Measurements from ENCODE around the gene LRFN2. TPM values are rescaled to one million over a fixed set of nuclear protein-coding genes. Genes with fewer than 3 reads are reported as not detected.

Gene LRFN2
- total RNA-seq, 1 donor from 2014 or later, result 0.32 TPM

DNA sequence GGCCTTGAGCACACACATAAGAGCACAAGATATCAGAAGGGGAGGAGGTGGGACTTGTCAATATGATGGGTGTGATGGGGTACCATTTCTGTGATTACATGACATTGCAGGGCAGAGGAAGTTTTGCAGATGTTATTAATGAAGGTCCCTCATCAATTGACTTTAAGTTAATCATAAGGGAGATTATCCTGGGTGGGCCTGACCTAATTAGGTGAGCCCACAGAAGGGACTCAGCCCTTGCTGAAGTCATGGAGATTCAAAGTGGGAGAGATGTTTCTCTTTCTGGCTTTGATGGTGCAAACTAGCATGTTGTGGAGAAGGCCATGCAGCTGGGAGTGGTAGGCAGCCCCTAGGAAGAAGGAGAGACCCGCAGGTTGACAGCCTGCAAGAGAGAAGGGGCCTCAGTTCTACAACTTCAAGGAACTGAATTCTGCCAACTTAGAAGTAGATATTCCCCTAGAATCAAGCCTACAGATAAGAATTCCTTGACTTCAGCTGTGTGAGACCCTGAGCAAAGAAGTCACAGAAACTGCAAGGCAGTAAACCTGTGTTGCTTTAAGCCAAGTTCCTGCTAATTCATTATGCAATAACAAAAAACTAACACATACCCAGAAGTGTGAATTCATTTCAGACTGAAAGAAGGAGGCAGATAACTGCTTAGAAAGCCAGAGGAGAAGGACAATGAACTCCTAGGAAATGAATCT, 131.3 kb downstream of the LRFN2 start:
- no peak overlapping the region for H3K27ac Mint-ChIP-seq (ENCODE audit: unreplicated experiment)
- no peak for FAIRE-seq
- no peak for DNase-seq (ENCODE audit: low read depth)
- peaks cover 20% of the 10 kb centered on the region for H3K27me3 Mint-ChIP-seq (ENCODE audit: low read depth, unreplicated experiment)
- TF ChIP-seq EZH2 (IDR thresholded peaks at IDR 0.05; ENCODE audit: insufficient read depth, low read length), result no peak
- TF ChIP-seq, protein P1, sequence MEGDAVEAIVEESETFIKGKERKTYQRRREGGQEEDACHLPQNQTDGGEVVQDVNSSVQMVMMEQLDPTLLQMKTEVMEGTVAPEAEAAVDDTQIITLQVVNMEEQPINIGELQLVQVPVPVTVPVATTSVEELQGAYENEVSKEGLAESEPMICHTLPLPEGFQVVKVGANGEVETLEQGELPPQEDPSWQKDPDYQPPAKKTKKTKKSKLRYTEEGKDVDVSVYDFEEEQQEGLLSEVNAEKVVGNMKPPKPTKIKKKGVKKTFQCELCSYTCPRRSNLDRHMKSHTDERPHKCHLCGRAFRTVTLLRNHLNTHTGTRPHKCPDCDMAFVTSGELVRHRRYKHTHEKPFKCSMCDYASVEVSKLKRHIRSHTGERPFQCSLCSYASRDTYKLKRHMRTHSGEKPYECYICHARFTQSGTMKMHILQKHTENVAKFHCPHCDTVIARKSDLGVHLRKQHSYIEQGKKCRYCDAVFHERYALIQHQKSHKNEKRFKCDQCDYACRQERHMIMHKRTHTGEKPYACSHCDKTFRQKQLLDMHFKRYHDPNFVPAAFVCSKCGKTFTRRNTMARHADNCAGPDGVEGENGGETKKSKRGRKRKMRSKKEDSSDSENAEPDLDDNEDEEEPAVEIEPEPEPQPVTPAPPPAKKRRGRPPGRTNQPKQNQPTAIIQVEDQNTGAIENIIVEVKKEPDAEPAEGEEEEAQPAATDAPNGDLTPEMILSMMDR (IDR thresholded peaks at IDR 0.05; ENCODE audit: insufficient read depth, low read depth, low read length), result no peak
- no peaks in the 10 kb centered on the region for H3K36me3 Mint-ChIP-seq (ENCODE audit: low read depth, unreplicated experiment)
- Histone ChIP-seq H4K20me1 (ENCODE audit: insufficient read depth, low read length) (no peaks in the 10 kb centered on the region), H3K79me2 (ENCODE audit: insufficient read depth, low read length) (no peaks in the 10 kb centered on the region), H3K4me1 (ENCODE audit: insufficient read depth, low read length) (no peaks in the 10 kb centered on the region), H3K27me3 (ENCODE audit: insufficient read depth, low read length) (no peaks in the 10 kb centered on the region), H3K27ac (ENCODE audit: low read depth, low read length) (no peak overlapping the region), H3K4me3 (ENCODE audit: insufficient read depth, low read depth, low read length) (no peak overlapping the region), H3K9ac (ENCODE audit: low read length) (no peak overlapping the region), H3K36me3 (ENCODE audit: insufficient read depth, low read length) (no peaks in the 10 kb centered on the region), H3K4me2 (ENCODE audit: low read length) (no peak overlapping the region), H3K9me3 (ENCODE audit: insufficient read depth, low read depth, low read length) (no peaks in the 10 kb centered on the region), H2AFZ (ENCODE audit: low read depth, low read length) (no peak overlapping the region)
- peaks cover 2% of the 10 kb centered on the region for H3K4me1 Mint-ChIP-seq (ENCODE audit: low read depth, unreplicated experiment)
- no peak overlapping the region for H3K4me3 Mint-ChIP-seq (ENCODE audit: unreplicated experiment)
- H3K9me3 Mint-ChIP-seq (ENCODE audit: unreplicated experiment), result peaks cover 6% of the 10 kb centered on the region

DNA sequence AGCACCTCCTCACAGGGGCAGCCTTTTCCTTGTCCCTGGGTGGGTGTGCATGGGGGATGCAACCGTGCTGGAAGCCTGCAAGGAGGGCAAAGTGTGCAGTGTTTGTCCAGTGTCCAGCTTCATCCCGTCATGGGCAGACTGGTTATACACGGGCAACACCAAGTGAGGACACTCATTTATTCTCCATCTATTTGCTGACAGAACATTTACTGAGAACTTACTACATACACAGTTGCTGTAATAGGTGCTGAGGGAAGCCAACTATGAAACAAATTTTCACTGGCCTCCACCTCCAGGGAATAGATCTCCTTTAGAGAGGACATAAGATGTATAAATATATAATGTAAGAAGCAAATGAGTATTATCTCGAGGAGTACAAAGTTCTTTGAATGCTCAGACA, 136.7 kb downstream of the LRFN2 start:
- Histone ChIP-seq H3K27me3 (ENCODE audit: insufficient read depth, low read length) (no peaks in the 10 kb centered on the region), H3K4me3 (ENCODE audit: insufficient read depth, low read depth, low read length) (no peak overlapping the region), H3K79me2 (ENCODE audit: insufficient read depth, low read length) (no peaks in the 10 kb centered on the region), H3K27ac (ENCODE audit: low read depth, low read length) (no peak overlapping the region), H3K4me2 (ENCODE audit: low read length) (no peak overlapping the region), H2AFZ (ENCODE audit: low read depth, low read length) (no peak overlapping the region), H3K9me3 (ENCODE audit: insufficient read depth, low read depth, low read length) (no peaks in the 10 kb centered on the region), H4K20me1 (ENCODE audit: insufficient read depth, low read length) (no peaks in the 10 kb centered on the region), H3K36me3 (ENCODE audit: insufficient read depth, low read length) (no peaks in the 10 kb centered on the region), H3K9ac (ENCODE audit: low read length) (no peak overlapping the region), H3K4me1 (ENCODE audit: insufficient read depth, low read length) (no peaks in the 10 kb centered on the region)
- no peak for TF ChIP-seq EZH2 (IDR thresholded peaks at IDR 0.05; ENCODE audit: insufficient read depth, low read length)
- TF ChIP-seq, protein P1 (IDR thresholded peaks at IDR 0.05; ENCODE audit: insufficient read depth, low read depth, low read length), result no peak
- peaks cover 3% of the 10 kb centered on the region for H3K9me3 Mint-ChIP-seq (ENCODE audit: unreplicated experiment)
- no peak for FAIRE-seq
- no peak for DNase-seq (ENCODE audit: low read depth)
- H3K27ac Mint-ChIP-seq (ENCODE audit: unreplicated experiment), result no peak overlapping the region
- H3K36me3 Mint-ChIP-seq (ENCODE audit: low read depth, unreplicated experiment), result no peaks in the 10 kb centered on the region
- H3K27me3 Mint-ChIP-seq (ENCODE audit: low read depth, unreplicated experiment), result peaks cover 27% of the 10 kb centered on the region
- H3K4me3 Mint-ChIP-seq (ENCODE audit: unreplicated experiment), result no peak overlapping the region
- H3K4me1 Mint-ChIP-seq (ENCODE audit: low read depth, unreplicated experiment), result no peaks in the 10 kb centered on the region

DNA sequence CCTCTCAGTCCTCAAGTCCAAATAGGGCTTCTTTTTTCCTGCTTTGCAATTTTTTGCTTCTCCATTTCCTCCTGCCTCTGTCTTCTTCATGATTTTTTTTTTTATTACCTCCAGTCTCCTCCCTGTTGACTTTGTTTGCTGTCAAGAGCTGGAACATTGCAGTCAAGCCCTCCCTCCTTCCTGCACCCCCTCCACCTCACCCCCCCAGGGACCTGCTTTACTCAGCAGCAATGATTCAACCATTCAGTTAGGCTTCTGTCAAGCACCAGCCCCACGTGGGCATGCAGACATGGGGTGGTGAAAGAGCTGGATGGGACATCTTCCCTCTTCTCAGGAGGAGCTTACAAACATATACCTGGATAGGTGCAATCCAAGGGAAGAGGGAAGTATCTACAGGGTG, 142.4 kb downstream of the LRFN2 start:
- no peak overlapping the region for H3K9ac ChIP-seq (ENCODE audit: low read length)
- Mint-ChIP-seq H3K27ac (ENCODE audit: unreplicated experiment) (no peak overlapping the region), H3K9me3 (ENCODE audit: unreplicated experiment) (no peaks in the 10 kb centered on the region), H3K4me3 (ENCODE audit: unreplicated experiment) (no peak overlapping the region), H3K36me3 (ENCODE audit: low read depth, unreplicated experiment) (no peaks in the 10 kb centered on the region), H3K27me3 (ENCODE audit: low read depth, unreplicated experiment) (peaks cover 32% of the 10 kb centered on the region), H3K4me1 (ENCODE audit: low read depth, unreplicated experiment) (peaks cover 9% of the 10 kb centered on the region)
- H3K27me3 ChIP-seq (ENCODE audit: insufficient read depth, low read length), result no peaks in the 10 kb centered on the region
- no peaks in the 10 kb centered on the region for H4K20me1 ChIP-seq (ENCODE audit: insufficient read depth, low read length)
- no peaks in the 10 kb centered on the region for H3K36me3 ChIP-seq (ENCODE audit: insufficient read depth, low read length)
- H3K4me1 ChIP-seq (ENCODE audit: insufficient read depth, low read length), result no peaks in the 10 kb centered on the region
- no peak overlapping the region for H3K27ac ChIP-seq (ENCODE audit: low read depth, low read length)
- TF ChIP-seq, protein P1 (IDR thresholded peaks at IDR 0.05; ENCODE audit: insufficient read depth, low read depth, low read length), result no peak
- TF ChIP-seq EZH2 (IDR thresholded peaks at IDR 0.05; ENCODE audit: insufficient read depth, low read length), result no peak
- H3K9me3 ChIP-seq (ENCODE audit: insufficient read depth, low read depth, low read length), result no peaks in the 10 kb centered on the region
- no peak overlapping the region for H3K4me3 ChIP-seq (ENCODE audit: insufficient read depth, low read depth, low read length)
- FAIRE-seq (no peak), DNase-seq (ENCODE audit: low read depth) (no peak)
- no peak overlapping the region for H2AFZ ChIP-seq (ENCODE audit: low read depth, low read length)
- H3K4me2 ChIP-seq (ENCODE audit: low read length), result no peak overlapping the region
- no peaks in the 10 kb centered on the region for H3K79me2 ChIP-seq (ENCODE audit: insufficient read depth, low read length)

All from astrocyte (in vitro differentiated cells and primary cell).